Omental fat pad (tissue), 4 donors: ENCODE measurements around the gene STOM. TPM values are rescaled to one million over a fixed set of nuclear protein-coding genes. Genes with fewer than 3 reads are reported as not detected.

Experiments used
- ATAC-seq: fragments of 150-250 bp; one replicate; pipeline ENCODE4 v1.9.1; 2016; ENCODE audit warnings: mild to moderate bottlenecking, moderate library complexity; ENCODE audit not compliant: low FRiP score
- DNase-seq: peaks from one replicate; pipeline ENCODE4 v3.0.0-alpha.2; 2019; ENCODE audit warnings: low spot score
- CTCF ChIP-seq, 3 donors: fragments of 450-650 bp; IDR thresholded peaks; one replicate each; pipeline ENCODE4 v1.5.1; 2016 to 2017; ENCODE audit warnings: antibody characterized with exemption in 3 of 3, mild to moderate bottlenecking in 3 of 3, moderate library complexity in 2 of 3
- total RNA-seq, 4 donors: library from RNA; depleted of rRNA; stranded (reverse); fragments of >200 nt; gene quantifications; one replicate each; pipeline ENCODE4 v1.1.0, GENCODE V29; 2016

The STOM gene
- total RNA-seq, 4 donors from 2014 or later: 398 to 1,331 (median 641) TPM

- peak; percentile 1 for ATAC-seq
- TF ChIP-seq CTCF (IDR thresholded peaks at IDR 0.05): no peak
- no peak for DNase-seq
Observed at GRCh38 chr9:121289772-121290370, 80.2 kb downstream of the STOM start.

GRCh38 chr9:121289026-121289771 is 80.9 kb downstream of the STOM start:
- ATAC-seq: peak; percentile 78
- peak; percentile 45 for DNase-seq
- no peak for TF ChIP-seq CTCF (IDR thresholded peaks at IDR 0.05)

Other genes starting within 250 kb of the STOM start
- 10 to 100 TPM; 31.0 to 44.8 (median 35.6) TPM for gene RAB14, start 168.4 kb downstream of the STOM start, total RNA-seq
- gene GSN, start 102.1 kb downstream of the STOM start, total RNA-seq: 1,000 to 10,000 TPM; 3,140 to 6,734 (median 4,294) TPM
- 10 to 100 TPM in 3 of 4 donors, 1 to 10 TPM in 1; 9.1 to 28.5 (median 19.8) TPM for gene GGTA1, start 129.6 kb upstream of the STOM start, total RNA-seq